K562 (cell line): ENCODE measurements around the gene CYSRT1. TPM values are rescaled to one million over a fixed set of nuclear protein-coding genes. Genes with fewer than 3 reads are reported as not detected.
A peak's percentile ranks its signal among the peaks of the same experiment; 100 is the strongest.

Source experiments
- FUS ChIP-seq: fragments of 200-400 bp; formaldehyde crosslinking; optimal IDR thresholded peaks from 2 replicates; pipeline ENCODE3; 2017; ENCODE audit warnings: low read depth, low read length
- HCFC1 ChIP-seq: IDR thresholded peaks from 2 replicates; pipeline ENCODE4 v1.6.1; 2012; ENCODE audit warnings: low read depth, low read length, improper control_type of control experiment
- MXI1 ChIP-seq: IDR thresholded peaks from 2 replicates; pipeline ENCODE4 v1.6.1; 2011; ENCODE audit warnings: low read depth, mild to moderate bottlenecking, improper control_type of control experiment, low read length
- NFE2 ChIP-seq: IDR thresholded peaks from 2 replicates; pipeline ENCODE4 v1.6.1; 2014; ENCODE audit warnings: antibody characterized with exemption, low read depth
- PHF21A ChIP-seq: fragments of 450-650 bp; IDR thresholded peaks from 2 replicates; pipeline ENCODE4 v1.6.1; 2017; ENCODE audit warnings: low read depth, borderline replicate concordance
- PURB ChIP-seq: sonication (generic); formaldehyde crosslinking; IDR thresholded peaks from 2 replicates; pipeline ENCODE4 v1.9.0; 2021; ENCODE audit warnings: low read depth, mild to moderate bottlenecking, missing genetic modification reagents
- SIRT6 ChIP-seq: IDR thresholded peaks from one replicate; pipeline ENCODE4 v1.6.1; 2012; ENCODE audit warnings: low read depth, mild to moderate bottlenecking, control low read depth, inconsistent platforms, low read length, moderate library complexity
- SRSF9 ChIP-seq: fragments of 200-400 bp; formaldehyde crosslinking; IDR thresholded peaks from 2 replicates; pipeline ENCODE4 v1.6.1; 2017; ENCODE audit warnings: low read depth, low read length, borderline replicate concordance
- TEAD4 ChIP-seq, 2 experiments: sonication (generic) in 1 of 2; formaldehyde crosslinking in 1 of 2; IDR thresholded peaks; 2 replicates each; pipeline versions ENCODE4 v1.6.1 to v1.8.0; 2012 to 2022; ENCODE audit warnings: borderline replicate concordance in 1 of 2, inconsistent platforms in 1 of 2, low read length in 1 of 2, mild to moderate bottlenecking in 1 of 2, missing genetic modification reagents in 1 of 2
- TOE1 ChIP-seq, 2 experiments: fragments of 450-650 bp in 1 of 2; sonication (generic) in 1 of 2; formaldehyde crosslinking in 1 of 2; IDR thresholded peaks; 2 replicates each; pipeline versions ENCODE4 v1.7.1 to v1.8.0; 2016 to 2022; ENCODE audit warnings: borderline replicate concordance in 2 of 2, mild to moderate bottlenecking in 2 of 2, antibody characterized with exemption in 1 of 2, inconsistent platforms in 1 of 2, low read depth in 1 of 2, missing genetic modification reagents in 1 of 2, moderate library complexity in 1 of 2
- ZNF384 ChIP-seq: IDR thresholded peaks from 2 replicates; pipeline ENCODE4 v1.6.1; 2012; ENCODE audit warnings: low read depth, low read length, improper control_type of control experiment
- ZNF436 ChIP-seq: fragments of 250-450, 450-650 bp; sonication (Bioruptor Pico); formaldehyde crosslinking; IDR thresholded peaks from 2 replicates; pipeline ENCODE4 v1.7.0; 2020; ENCODE audit warnings: mild to moderate bottlenecking
- polyA plus RNA-seq, 8 experiments: library from polyadenylated mRNA; depleted of rRNA in 4 of 8; stranded (reverse) in 5 of 8; unstranded in 3 of 8; fragments of >200 nt; fragmentation: Nextera tagmentation in 2 of 8; fragmentation: Illumina TruSeq in 1 of 8; extraction: Ambion mirVana in 2 of 8; extraction: Trizol in 1 of 8; gene quantifications; 2 replicates each; pipeline versions ENCODE4 v1.2.1 to v1.2.3, GENCODE V29; 2011 to 2014; ENCODE audit warnings: inconsistent platforms in 1 of 8, missing spikeins in 1 of 8
- total RNA-seq, 7 experiments: library from RNA; depleted of rRNA in 6 of 7; stranded (reverse); fragments of >200 nt in 6 of 7; fragmentation: Illumina TruSeq in 2 of 7; extraction: Trizol in 2 of 7; gene quantifications; 2 replicates each; pipeline versions ENCODE4 v1.2.1 to v1.2.3, GENCODE V29; 2011 to 2021; ENCODE audit warnings: low replicate concordance in 1 of 7
- TF ChIP-seq, protein P1 (sequence below): sonication (generic); formaldehyde crosslinking; IDR thresholded peaks from 2 replicates; pipeline ENCODE4 v1.8.0; 2022; ENCODE audit warnings: mild to moderate bottlenecking, missing genetic modification reagents
- TF ChIP-seq, protein P2 (sequence below): fragments of 250-450 bp; sonication (Bioruptor Pico); IDR thresholded peaks from 2 replicates; pipeline ENCODE4 v1.4.0; 2020; ENCODE audit warnings: mild to moderate bottlenecking
- TF ChIP-seq, protein P3 (sequence below): fragments of 450-650 bp; formaldehyde crosslinking; conservative IDR thresholded peaks from 2 replicates; pipeline ENCODE4 v1.4.0; 2022; ENCODE audit warnings: mild to moderate bottlenecking, missing genetic modification characterization

Gene CYSRT1
- total and polyA plus RNA-seq, 9 of the 15 experiments (the other 6 are each of a cell fraction or from before 2014, with no cell fraction given): 0.04 to 1.4 (median 0.42) TPM; not detected in 3

DNA sequence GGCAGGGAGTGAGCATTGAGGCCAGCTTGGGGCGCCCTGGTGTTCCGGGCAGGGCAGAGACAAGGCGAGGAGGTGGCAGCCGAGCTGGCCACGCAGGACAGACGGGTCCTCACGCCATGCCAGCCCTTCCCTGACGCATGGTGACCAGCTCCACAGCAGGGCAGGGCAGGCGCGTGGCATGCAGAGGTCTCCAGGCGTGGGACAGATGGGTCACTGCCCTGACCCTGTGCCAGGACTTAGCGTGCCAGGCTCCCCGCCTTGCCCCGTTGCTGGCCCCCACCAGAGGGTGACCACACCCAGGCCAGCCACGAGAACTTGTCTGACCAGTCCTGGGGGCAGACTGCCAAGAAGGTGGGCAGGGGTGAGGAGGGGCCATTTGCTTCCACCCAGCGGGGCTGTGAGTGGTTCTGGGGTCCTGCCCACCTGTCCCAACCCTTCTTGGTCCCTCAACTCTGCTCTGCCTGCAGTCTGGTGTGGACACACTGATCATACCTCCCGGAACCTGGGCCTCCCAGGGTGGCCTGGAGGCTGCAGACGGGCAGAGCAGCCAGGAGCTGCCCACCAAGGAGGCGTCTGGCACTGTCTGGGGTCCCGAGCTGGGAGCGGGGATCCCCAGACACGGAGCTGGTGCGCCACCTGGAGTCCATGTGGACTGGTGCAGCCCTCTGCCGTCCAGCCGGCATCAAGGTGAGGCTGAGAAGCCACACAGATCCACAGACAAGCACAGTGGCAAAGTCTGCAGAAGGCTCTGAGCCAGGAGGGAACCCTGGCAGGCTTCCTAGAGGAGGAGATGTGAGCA is 2.3 kb downstream of the CYSRT1 start, which contains the start of gene RNF224 (continued):
- TF ChIP-seq, protein P1, sequence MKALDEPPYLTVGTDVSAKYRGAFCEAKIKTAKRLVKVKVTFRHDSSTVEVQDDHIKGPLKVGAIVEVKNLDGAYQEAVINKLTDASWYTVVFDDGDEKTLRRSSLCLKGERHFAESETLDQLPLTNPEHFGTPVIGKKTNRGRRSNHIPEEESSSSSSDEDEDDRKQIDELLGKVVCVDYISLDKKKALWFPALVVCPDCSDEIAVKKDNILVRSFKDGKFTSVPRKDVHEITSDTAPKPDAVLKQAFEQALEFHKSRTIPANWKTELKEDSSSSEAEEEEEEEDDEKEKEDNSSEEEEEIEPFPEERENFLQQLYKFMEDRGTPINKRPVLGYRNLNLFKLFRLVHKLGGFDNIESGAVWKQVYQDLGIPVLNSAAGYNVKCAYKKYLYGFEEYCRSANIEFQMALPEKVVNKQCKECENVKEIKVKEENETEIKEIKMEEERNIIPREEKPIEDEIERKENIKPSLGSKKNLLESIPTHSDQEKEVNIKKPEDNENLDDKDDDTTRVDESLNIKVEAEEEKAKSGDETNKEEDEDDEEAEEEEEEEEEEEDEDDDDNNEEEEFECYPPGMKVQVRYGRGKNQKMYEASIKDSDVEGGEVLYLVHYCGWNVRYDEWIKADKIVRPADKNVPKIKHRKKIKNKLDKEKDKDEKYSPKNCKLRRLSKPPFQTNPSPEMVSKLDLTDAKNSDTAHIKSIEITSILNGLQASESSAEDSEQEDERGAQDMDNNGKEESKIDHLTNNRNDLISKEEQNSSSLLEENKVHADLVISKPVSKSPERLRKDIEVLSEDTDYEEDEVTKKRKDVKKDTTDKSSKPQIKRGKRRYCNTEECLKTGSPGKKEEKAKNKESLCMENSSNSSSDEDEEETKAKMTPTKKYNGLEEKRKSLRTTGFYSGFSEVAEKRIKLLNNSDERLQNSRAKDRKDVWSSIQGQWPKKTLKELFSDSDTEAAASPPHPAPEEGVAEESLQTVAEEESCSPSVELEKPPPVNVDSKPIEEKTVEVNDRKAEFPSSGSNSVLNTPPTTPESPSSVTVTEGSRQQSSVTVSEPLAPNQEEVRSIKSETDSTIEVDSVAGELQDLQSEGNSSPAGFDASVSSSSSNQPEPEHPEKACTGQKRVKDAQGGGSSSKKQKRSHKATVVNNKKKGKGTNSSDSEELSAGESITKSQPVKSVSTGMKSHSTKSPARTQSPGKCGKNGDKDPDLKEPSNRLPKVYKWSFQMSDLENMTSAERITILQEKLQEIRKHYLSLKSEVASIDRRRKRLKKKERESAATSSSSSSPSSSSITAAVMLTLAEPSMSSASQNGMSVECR: no peak
- TF ChIP-seq PHF21A (no peak), TOE1 (IDR thresholded peaks at IDR 0.05; ENCODE audit: borderline replicate concordance) (peak; percentile 11; the same call in 1 of the 2 replicates), TOE1 (CRISPR knock-in tag; IDR thresholded peaks at IDR 0.05; ENCODE audit: borderline replicate concordance, low read depth) (0 out of 2 replicates have a peak, but pooled peaks have one; percentile 33), NFE2 (no peak), TEAD4 (IDR thresholded peaks at IDR 0.05; ENCODE audit: low read length) (no peak), TEAD4 (CRISPR knock-in tag; IDR thresholded peaks at IDR 0.05; ENCODE audit: borderline replicate concordance) (no peak), ZNF436 (CRISPR knock-in tag) (peak; percentile 54; the same call in 1 of the 2 replicates), FUS (no peak), ZNF384 (0 out of 2 replicates have a peak, but pooled peaks have one; percentile 12), SRSF9 (no peak), HCFC1 (peak; percentile 37; the same call in 1 of the 2 replicates), MXI1 (no peak), PURB (CRISPR knock-in tag) (no peak), SIRT6 (no peak)
- TF ChIP-seq, protein P2, sequence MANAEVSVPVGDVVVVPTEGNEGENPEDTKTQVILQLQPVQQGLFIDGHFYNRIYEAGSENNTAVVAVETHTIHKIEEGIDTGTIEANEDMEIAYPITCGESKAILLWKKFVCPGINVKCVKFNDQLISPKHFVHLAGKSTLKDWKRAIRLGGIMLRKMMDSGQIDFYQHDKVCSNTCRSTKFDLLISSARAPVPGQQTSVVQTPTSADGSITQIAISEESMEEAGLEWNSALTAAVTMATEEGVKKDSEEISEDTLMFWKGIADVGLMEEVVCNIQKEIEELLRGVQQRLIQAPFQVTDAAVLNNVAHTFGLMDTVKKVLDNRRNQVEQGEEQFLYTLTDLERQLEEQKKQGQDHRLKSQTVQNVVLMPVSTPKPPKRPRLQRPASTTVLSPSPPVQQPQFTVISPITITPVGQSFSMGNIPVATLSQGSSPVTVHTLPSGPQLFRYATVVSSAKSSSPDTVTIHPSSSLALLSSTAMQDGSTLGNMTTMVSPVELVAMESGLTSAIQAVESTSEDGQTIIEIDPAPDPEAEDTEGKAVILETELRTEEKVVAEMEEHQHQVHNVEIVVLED (CRISPR knock-in tag): no peak
- TF ChIP-seq, protein P3, sequence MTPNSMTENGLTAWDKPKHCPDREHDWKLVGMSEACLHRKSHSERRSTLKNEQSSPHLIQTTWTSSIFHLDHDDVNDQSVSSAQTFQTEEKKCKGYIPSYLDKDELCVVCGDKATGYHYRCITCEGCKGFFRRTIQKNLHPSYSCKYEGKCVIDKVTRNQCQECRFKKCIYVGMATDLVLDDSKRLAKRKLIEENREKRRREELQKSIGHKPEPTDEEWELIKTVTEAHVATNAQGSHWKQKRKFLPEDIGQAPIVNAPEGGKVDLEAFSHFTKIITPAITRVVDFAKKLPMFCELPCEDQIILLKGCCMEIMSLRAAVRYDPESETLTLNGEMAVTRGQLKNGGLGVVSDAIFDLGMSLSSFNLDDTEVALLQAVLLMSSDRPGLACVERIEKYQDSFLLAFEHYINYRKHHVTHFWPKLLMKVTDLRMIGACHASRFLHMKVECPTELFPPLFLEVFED (CRISPR knock-in tag): no peak
